ENCODE results near the gene GADD45B. TPM values are rescaled to one million over a fixed set of nuclear protein-coding genes. Genes with fewer than 3 reads are reported as not detected.
A peak's percentile ranks its signal among the peaks of the same experiment; 100 is the strongest.
"Not testable (repeated sequence)": the region's sequence is repeated elsewhere in the genome, so short reads cannot be mapped to it uniquely, and the experiment has no call there.

Gene GADD45B
- total RNA-seq, 6 experiments from 2014 or later: 39.0 to 176 (median 127) TPM

- Histone ChIP-seq H3K4me3 (no peak overlapping the region), H3K27me3 (no peaks in the 10 kb centered on the region), H3K27ac (no peak overlapping the region), H3K4me1 (peaks cover 0 to 33% (median 11%) of the 10 kb centered on the region in 4 donors), H3K36me3 (no peaks in the 10 kb centered on the region), H3K9me3 (no peaks in the 10 kb centered on the region)
- TF ChIP-seq POLR2A (IDR thresholded peaks at IDR 0.05) (no peak), CTCF (IDR thresholded peaks at IDR 0.05) (no peak)
- ATAC-seq: no peak
- DNase-seq: no peak
- intact Hi-C loops (cut with DNase I): loop anchor here in 1 of 2 donors (10.0 kb wide), 1 partner anchor 82 kb away; no protein-coding TSS in a partner anchor
- WGBS (ENCODE audit: insufficient coverage, low coverage, low lambda C conversion rate, missing lambda C conversion rate): 58% methylated on average over 5 of the region's 8 CpGs
Observed at GRCh38 chr19:2492870-2493269, 16.9 kb downstream of the GADD45B start.

GRCh38 chr19:2493448-2493847, 17.5 kb downstream of the GADD45B start:
- ATAC-seq: not testable (repeated sequence)

GRCh38 chr19:2494084-2494446, 18.1 kb downstream of the GADD45B start:
- TF ChIP-seq CTCF (IDR thresholded peaks at IDR 0.05) (no peak), POLR2A (IDR thresholded peaks at IDR 0.05) (no peak)
- no peaks in the 10 kb centered on the region for H3K27me3 ChIP-seq
- ATAC-seq (no peak), DNase-seq (no peak)
- H3K9me3 ChIP-seq: no peaks in the 10 kb centered on the region
- no peaks in the 10 kb centered on the region for H3K36me3 ChIP-seq
- H3K4me1 ChIP-seq: peaks cover 0 to 23% (median 11%) of the 10 kb centered on the region in 4 donors
- WGBS (ENCODE audit: insufficient coverage, low coverage, low lambda C conversion rate, missing lambda C conversion rate): 46% methylated on average over 10 of the region's 21 CpGs
- peak overlapping the region in 1 of 3 donors; percentile 50 for H3K4me3 ChIP-seq
- intact Hi-C loops (cut with DNase I): loop anchor here in 1 of 2 donors (10.0 kb wide), 1 partner anchor 81 kb away; no protein-coding TSS in a partner anchor
- H3K27ac ChIP-seq: no peak overlapping the region

More at GRCh38 chr19:2493448-2493847, 17.5 kb downstream of the GADD45B start:
- 89% methylated on average over 8 of the region's 14 CpGs for WGBS (ENCODE audit: insufficient coverage, low coverage, low lambda C conversion rate, missing lambda C conversion rate)
- intact Hi-C loops (cut with DNase I): loop anchor here in 1 of 2 donors (10.0 kb wide), 1 partner anchor 81 kb away; no protein-coding TSS in a partner anchor
- not testable (repeated sequence) for H3K36me3 ChIP-seq, H3K27me3 ChIP-seq, H3K27ac ChIP-seq, H3K4me3 ChIP-seq, DNase-seq, H3K9me3 ChIP-seq
- peaks cover 0 to 29% (median 11%) of the 10 kb centered on the region in 4 donors for H3K4me1 ChIP-seq

- Histone ChIP-seq H3K36me3 (no peaks in the 10 kb centered on the region), H3K4me1 (peaks cover 0 to 21% (median 9%) of the 10 kb centered on the region in 4 donors), H3K27me3 (no peaks in the 10 kb centered on the region), H3K4me3 (peak overlapping the region; percentile 50 to 61 (median 55)), H3K27ac (peak overlapping the region; percentile 56 to 66 (median 58)), H3K9me3 (no peaks in the 10 kb centered on the region)
- WGBS (ENCODE audit: insufficient coverage, low coverage, low lambda C conversion rate, missing lambda C conversion rate): 24% methylated on average over 18 of the region's 72 CpGs
- ATAC-seq: peak; percentile 49 to 69 (median 66)
- DNase-seq: peak; percentile 68 to 82 (median 81)
- intact Hi-C loops (cut with DNase I): loop anchor here in 1 of 2 donors (10.0 kb wide), 1 partner anchor 80 kb away; no protein-coding TSS in a partner anchor
- TF ChIP-seq POLR2A (IDR thresholded peaks at IDR 0.05): peak; percentile 49
- TF ChIP-seq CTCF (IDR thresholded peaks at IDR 0.05): no peak
Observed at GRCh38 chr19:2494447-2495129, 18.7 kb downstream of the GADD45B start.

GRCh38 chr19:2495130-2495641, 19.3 kb downstream of the GADD45B start:
- Histone ChIP-seq H3K27me3 (no peaks in the 10 kb centered on the region), H3K36me3 (no peaks in the 10 kb centered on the region), H3K27ac (peak overlapping the region; percentile 56 to 66 (median 58)), H3K4me1 (peaks cover 0 to 21% (median 8%) of the 10 kb centered on the region in 4 donors), H3K9me3 (no peaks in the 10 kb centered on the region), H3K4me3 (peak overlapping the region; percentile 50 to 61 (median 55))
- DNase-seq: peak; percentile 86 to 92 (median 88)
- 10% methylated on average over 4 of the region's 26 CpGs for WGBS (ENCODE audit: insufficient coverage, low coverage, low lambda C conversion rate, missing lambda C conversion rate)
- peak; percentile 81 to 92 (median 88) for ATAC-seq
- intact Hi-C loops (cut with DNase I): loop anchor here in 1 of 2 donors (10.0 kb wide), 1 partner anchor 80 kb away; no protein-coding TSS in a partner anchor
- TF ChIP-seq CTCF (IDR thresholded peaks at IDR 0.05): no peak
- TF ChIP-seq POLR2A (IDR thresholded peaks at IDR 0.05): peak; percentile 47
